PC-9 (cell line): ENCODE measurements around the gene ZDHHC1. TPM values are rescaled to one million over a fixed set of nuclear protein-coding genes. Genes with fewer than 3 reads are reported as not detected.
"Not testable (repeated sequence)": the region's sequence is repeated elsewhere in the genome, so short reads cannot be mapped to it uniquely, and the experiment has no call there.

Source experiments
- BruUV-seq: library from RNA; stranded (reverse); fragments of 400-500 nt; replicated peaks from 2 replicates; lab custom pipeline; 2021; lab: Mats Ljungman, UMichigan
- CTCF ChIA-PET: fragments of 300-600 bp; sonication (Branson Sonifier 250); formaldehyde crosslinking; loops from one replicate; lab custom pipeline; 2022; ENCODE audit warnings: antibody characterized with exemption; lab: Charles Lee
- POLR2A ChIA-PET: fragments of 300-600 bp; sonication (Branson Sonifier 250); formaldehyde crosslinking; loops from one replicate; lab custom pipeline; 2022; ENCODE audit warnings: antibody characterized with exemption; ENCODE audit not compliant: unreplicated experiment; lab: Charles Lee
- DNase-seq, 2 experiments: peaks; one replicate each; pipeline versions ENCODE4 v3.0.0 to v3.0.0-alpha.2; 2015 to 2022; ENCODE audit warnings: mixed read lengths in 1 of 2
- H2AFZ ChIP-seq: fragments of 200-600 bp; sonication (generic); 2 replicates; pipeline ENCODE4 v1.8.1; 2017; ENCODE audit warnings: antibody characterized with exemption
- H3F3A ChIP-seq: fragments of 200-600 bp; sonication (generic); 2 replicates; pipeline ENCODE4 v1.8.1; 2017; ENCODE audit warnings: antibody characterized with exemption, mild to moderate bottlenecking, low read depth; ENCODE audit not compliant: insufficient read depth
- H3K27ac ChIP-seq: fragments of 200-600 bp; sonication (generic); 2 replicates; pipeline ENCODE4 v1.6.1; 2016; ENCODE audit warnings: mixed run types
- H3K27me3 ChIP-seq: fragments of 200-600 bp; sonication (generic); 2 replicates; pipeline ENCODE4 v1.6.1; 2016; ENCODE audit warnings: low read depth, mixed run types; ENCODE audit not compliant: insufficient read depth
- H3K36me3 ChIP-seq: fragments of 200-600 bp; sonication (generic); 2 replicates; pipeline ENCODE4 v1.6.1; 2016; ENCODE audit warnings: low read depth, mixed run types
- H3K4me1 ChIP-seq: fragments of 200-600 bp; sonication (generic); replicated peaks from 2 replicates; pipeline ENCODE4 v1.6.1; 2016; ENCODE audit warnings: mixed run types; ENCODE audit not compliant: insufficient read depth
- H3K4me2 ChIP-seq: fragments of 200-600 bp; sonication (generic); 2 replicates; pipeline ENCODE4 v1.6.1; 2017; ENCODE audit warnings: mixed run types
- H3K4me3 ChIP-seq: fragments of 200-600 bp; sonication (generic); 2 replicates; pipeline ENCODE4 v1.6.1; 2016; ENCODE audit warnings: mixed run types
- H3K79me2 ChIP-seq: fragments of 200-600 bp; sonication (generic); 2 replicates; pipeline ENCODE4 v1.6.1; 2017; ENCODE audit warnings: low read depth, mixed run types
- H3K9me2 ChIP-seq: fragments of 200-600 bp; sonication (generic); 2 replicates; pipeline ENCODE4 v1.8.1; 2017; ENCODE audit warnings: mild to moderate bottlenecking; ENCODE audit not compliant: insufficient read depth
- H3K9me3 ChIP-seq: fragments of 200-600 bp; sonication (generic); 2 replicates; pipeline ENCODE4 v1.8.1; 2016; ENCODE audit warnings: low read depth; ENCODE audit not compliant: insufficient read depth
- H4K20me1 ChIP-seq: fragments of 200-600 bp; sonication (generic); 2 replicates; pipeline ENCODE4 v1.8.1; 2017; ENCODE audit not compliant: insufficient read depth
- EZH2 ChIP-seq: fragments of 200-600 bp; sonication (generic); IDR thresholded peaks from 2 replicates; pipeline ENCODE4 v1.8.0; 2017; ENCODE audit warnings: antibody characterized with exemption, low read depth
- intact Hi-C: fragments of 100-400 bp; cut with micrococcal nuclease; formaldehyde crosslinking; loops from one replicate; pipeline ENCODE4 v1.10.0; 2022; ENCODE audit not compliant: unreplicated experiment
- total RNA-seq: library from RNA; stranded (reverse); gene quantifications from 2 replicates; pipeline ENCODE4 v1.2.3, GENCODE V29; 2021
- TF ChIP-seq, protein P1 (sequence below): fragments of 200-600 bp; sonication (generic); conservative IDR thresholded peaks from 2 replicates; pipeline ENCODE4 v1.6.1; 2017; ENCODE audit warnings: mixed run types, antibody characterized with exemption, mild to moderate bottlenecking, moderate library complexity

Gene ZDHHC1
- total RNA-seq, 1 experiment from 2014 or later: 12.8 TPM

DNA sequence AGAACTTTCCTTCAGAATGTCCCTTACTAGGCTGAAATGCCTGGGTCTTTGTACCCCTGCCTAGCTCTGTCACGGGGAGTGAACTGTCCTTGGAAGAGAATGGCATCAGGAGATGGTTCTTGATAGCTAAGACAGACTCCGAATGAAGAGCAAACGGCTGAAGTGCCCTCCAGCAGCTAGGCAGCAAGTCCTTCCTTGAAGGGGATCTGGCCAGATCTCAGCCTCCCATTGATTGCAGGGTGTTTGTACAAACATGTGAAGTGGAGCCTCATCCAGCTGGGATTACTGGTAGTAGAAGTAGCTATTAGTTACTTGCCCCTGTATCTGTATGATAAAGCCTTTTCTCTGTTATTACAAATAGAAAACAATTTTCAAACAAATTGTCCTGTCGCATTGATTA, 58.7 kb downstream of the ZDHHC1 start:
- TF ChIP-seq EZH2: no peak
- Histone ChIP-seq H3F3A (peaks cover 2% of the 10 kb centered on the region; the same call in 1 of the 2 replicates), H3K4me1 (no peaks in the 10 kb centered on the region), H3K9me2 (no peaks in the 10 kb centered on the region), H4K20me1 (no peaks in the 10 kb centered on the region), H3K4me2 (no peak overlapping the region), H3K4me3 (no peak overlapping the region), H3K79me2 (no peaks in the 10 kb centered on the region), H3K9me3 (no peaks in the 10 kb centered on the region), H3K27ac (no peak overlapping the region), H2AFZ (no peak overlapping the region), H3K36me3 (no peaks in the 10 kb centered on the region), H3K27me3 (no peaks in the 10 kb centered on the region)
- intact Hi-C loops: no loop called here
- POLR2A ChIA-PET: interaction anchor here (0.5 to 0.6 kb wide), 3 partner anchors 67 to 1163 kb away, joined by 3 to 4 read pairs (median 4); no protein-coding TSS in a partner anchor
- CTCF ChIA-PET: interaction anchor here (0.5 to 0.6 kb wide), 2 partner anchors 30 to 582 kb away, joined by 3 to 5 read pairs; no protein-coding TSS in a partner anchor
- DNase-seq: no peak
- BruUV-seq: no TSS peak

DNA sequence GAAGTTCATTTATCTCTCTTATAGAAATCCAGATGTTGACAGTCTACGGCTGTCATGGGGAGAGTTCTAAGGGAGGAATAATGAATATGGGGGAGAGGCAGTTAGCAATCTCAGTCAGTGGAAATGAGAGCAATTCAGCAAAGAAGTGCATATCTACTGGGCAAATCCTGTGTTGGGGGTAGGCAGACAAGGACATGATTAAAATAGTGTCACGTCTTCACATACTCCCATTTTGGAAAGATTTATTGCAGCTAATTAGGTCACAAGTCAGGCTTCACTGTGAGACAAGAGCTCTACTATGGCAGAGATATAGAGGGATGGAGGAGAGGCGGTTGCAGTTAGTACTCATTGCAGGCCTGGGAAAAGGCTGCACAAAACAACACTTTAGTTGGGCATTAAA, 59.9 kb downstream of the ZDHHC1 start:
- intact Hi-C loops: no loop called here
- CTCF ChIA-PET: interaction anchor here (1.2 kb wide), 1 partner anchor 17 kb away, joined by 3 read pairs; no protein-coding TSS in a partner anchor
- no peaks in the 10 kb centered on the region for H3K27me3 ChIP-seq
- POLR2A ChIA-PET: no interaction called here
- no peak for DNase-seq
- H3K4me1 ChIP-seq: no peaks in the 10 kb centered on the region
- no TSS peak for BruUV-seq
- H3K4me2 ChIP-seq: no peak overlapping the region
- H3K79me2 ChIP-seq: no peaks in the 10 kb centered on the region
- no peaks in the 10 kb centered on the region for H3K9me3 ChIP-seq
- no peaks in the 10 kb centered on the region for H3K36me3 ChIP-seq
- H2AFZ ChIP-seq: no peak overlapping the region
- H4K20me1 ChIP-seq: no peaks in the 10 kb centered on the region
- H3F3A ChIP-seq: no peaks in the 10 kb centered on the region
- no peak overlapping the region for H3K27ac ChIP-seq
- TF ChIP-seq, protein P1, sequence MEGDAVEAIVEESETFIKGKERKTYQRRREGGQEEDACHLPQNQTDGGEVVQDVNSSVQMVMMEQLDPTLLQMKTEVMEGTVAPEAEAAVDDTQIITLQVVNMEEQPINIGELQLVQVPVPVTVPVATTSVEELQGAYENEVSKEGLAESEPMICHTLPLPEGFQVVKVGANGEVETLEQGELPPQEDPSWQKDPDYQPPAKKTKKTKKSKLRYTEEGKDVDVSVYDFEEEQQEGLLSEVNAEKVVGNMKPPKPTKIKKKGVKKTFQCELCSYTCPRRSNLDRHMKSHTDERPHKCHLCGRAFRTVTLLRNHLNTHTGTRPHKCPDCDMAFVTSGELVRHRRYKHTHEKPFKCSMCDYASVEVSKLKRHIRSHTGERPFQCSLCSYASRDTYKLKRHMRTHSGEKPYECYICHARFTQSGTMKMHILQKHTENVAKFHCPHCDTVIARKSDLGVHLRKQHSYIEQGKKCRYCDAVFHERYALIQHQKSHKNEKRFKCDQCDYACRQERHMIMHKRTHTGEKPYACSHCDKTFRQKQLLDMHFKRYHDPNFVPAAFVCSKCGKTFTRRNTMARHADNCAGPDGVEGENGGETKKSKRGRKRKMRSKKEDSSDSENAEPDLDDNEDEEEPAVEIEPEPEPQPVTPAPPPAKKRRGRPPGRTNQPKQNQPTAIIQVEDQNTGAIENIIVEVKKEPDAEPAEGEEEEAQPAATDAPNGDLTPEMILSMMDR: no peak
- no peak for TF ChIP-seq EZH2
- H3K4me3 ChIP-seq: no peak overlapping the region
- no peaks in the 10 kb centered on the region for H3K9me2 ChIP-seq

DNA sequence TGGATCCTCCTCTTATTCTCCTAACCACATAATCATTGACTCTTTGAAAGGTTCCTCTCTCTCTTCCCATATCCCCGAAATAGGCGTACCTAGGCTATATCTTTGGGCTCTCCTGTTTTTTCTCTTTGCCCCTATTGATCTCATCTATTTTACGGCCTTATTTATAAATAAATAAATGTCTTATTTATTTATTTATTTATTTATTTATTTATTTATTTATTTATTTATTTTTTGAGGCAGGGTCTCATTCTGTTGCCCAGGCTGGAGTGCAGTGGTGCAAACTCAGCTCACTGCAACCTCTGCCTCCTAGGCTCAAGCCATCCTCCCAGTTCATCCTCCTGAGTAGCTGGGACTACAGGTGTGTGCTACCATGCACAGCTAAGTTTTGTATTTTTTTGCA, 63.8 kb downstream of the ZDHHC1 start:
- H3F3A ChIP-seq, H3K36me3 ChIP-seq, H3K27ac ChIP-seq, H3K27me3 ChIP-seq, BruUV-seq, H2AFZ ChIP-seq, H3K79me2 ChIP-seq, H3K9me3 ChIP-seq, H3K9me2 ChIP-seq, H3K4me2 ChIP-seq, H3K4me1 ChIP-seq, H4K20me1 ChIP-seq, H3K4me3 ChIP-seq, DNase-seq, intact Hi-C loops: not testable (repeated sequence)
- ChIA-PET POLR2A (interaction anchor here (0.6 kb wide), 1 partner anchor 14 kb away, joined by 10 read pairs; no protein-coding TSS in a partner anchor), CTCF (interaction anchor here (0.8 kb wide), 1 partner anchor 13 kb away, joined by 3 read pairs; no protein-coding TSS in a partner anchor)

DNA sequence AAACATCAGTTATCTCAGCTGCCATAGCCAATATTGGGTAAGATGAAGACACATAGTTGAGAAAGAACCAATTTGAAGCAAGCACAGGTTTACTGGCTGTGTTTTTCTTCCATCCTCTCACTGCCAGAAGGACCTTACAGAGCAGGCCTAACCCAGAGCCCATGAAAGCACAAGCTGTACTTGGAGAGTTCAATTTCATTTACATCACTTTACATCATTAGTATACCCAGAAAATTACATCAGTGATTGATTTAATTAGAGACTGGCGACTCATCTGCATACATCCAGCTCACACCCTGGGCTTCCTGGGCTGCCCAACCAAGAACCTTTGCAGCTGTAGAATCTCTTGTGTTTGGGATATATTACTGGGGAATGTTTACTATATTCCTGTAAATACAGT, 66.0 kb downstream of the ZDHHC1 start:
- ChIA-PET CTCF (no interaction called here), POLR2A (interaction anchor here (0.7 kb wide), 1 partner anchor 85 kb away, joined by 6 read pairs; no protein-coding TSS in a partner anchor)
- Histone ChIP-seq H4K20me1 (no peaks in the 10 kb centered on the region), H3K27ac (no peak overlapping the region), H3K4me2 (no peak overlapping the region), H3K9me3 (no peaks in the 10 kb centered on the region), H3K4me3 (no peak overlapping the region), H3K79me2 (no peaks in the 10 kb centered on the region), H3K9me2 (no peaks in the 10 kb centered on the region), H3K27me3 (no peaks in the 10 kb centered on the region), H3F3A (no peaks in the 10 kb centered on the region), H3K4me1 (peaks cover 11% of the 10 kb centered on the region), H3K36me3 (no peaks in the 10 kb centered on the region), H2AFZ (0 out of 2 replicates have a peak overlapping the region, but pooled peaks have one; percentile 26)
- BruUV-seq: no TSS peak
- no peak for TF ChIP-seq EZH2
- TF ChIP-seq, protein P1: no peak
- intact Hi-C loops: no loop called here
- no peak for DNase-seq
